ENCODE data around the gene GRK1.

Gene GRK1

DNA sequence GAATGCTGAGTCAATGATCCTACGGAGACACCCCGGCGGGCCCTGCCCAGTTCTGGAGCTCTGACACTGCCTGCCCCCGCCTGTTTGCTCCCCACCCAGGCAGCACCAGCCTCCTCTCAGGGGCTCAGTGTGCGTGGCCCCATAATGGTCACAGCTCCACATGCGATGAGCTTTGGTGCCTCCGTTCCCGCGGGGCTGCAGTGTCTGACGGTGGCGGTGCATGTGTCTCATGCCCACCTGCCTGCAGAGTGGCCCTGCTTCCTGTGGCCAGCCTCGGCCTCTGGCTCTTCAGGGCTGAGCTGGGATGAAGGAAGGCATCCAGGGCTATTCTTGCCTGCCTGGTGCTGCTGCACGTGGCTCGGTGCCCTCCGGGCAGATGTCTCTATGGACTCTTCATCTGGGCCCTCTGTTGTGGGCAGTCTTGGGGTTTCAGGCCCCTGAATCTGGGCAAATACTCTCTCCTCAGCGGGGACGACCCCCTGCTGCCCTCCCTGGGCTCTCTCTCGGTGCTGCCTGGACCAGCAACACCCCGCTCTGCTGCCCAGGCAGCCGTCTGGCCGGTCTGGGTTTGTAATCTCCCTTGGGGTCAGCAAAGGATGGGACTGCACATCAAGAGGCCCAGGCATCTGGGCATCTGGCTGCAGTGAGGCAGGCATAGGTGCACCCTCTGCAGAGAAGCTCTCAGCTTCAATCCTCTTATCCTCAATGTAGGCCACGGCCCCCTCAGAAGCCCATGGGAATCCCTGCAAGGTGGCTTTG lies 72.7 kb downstream of the GRK1 start:
- TF ChIP-seq, protein P1, sequence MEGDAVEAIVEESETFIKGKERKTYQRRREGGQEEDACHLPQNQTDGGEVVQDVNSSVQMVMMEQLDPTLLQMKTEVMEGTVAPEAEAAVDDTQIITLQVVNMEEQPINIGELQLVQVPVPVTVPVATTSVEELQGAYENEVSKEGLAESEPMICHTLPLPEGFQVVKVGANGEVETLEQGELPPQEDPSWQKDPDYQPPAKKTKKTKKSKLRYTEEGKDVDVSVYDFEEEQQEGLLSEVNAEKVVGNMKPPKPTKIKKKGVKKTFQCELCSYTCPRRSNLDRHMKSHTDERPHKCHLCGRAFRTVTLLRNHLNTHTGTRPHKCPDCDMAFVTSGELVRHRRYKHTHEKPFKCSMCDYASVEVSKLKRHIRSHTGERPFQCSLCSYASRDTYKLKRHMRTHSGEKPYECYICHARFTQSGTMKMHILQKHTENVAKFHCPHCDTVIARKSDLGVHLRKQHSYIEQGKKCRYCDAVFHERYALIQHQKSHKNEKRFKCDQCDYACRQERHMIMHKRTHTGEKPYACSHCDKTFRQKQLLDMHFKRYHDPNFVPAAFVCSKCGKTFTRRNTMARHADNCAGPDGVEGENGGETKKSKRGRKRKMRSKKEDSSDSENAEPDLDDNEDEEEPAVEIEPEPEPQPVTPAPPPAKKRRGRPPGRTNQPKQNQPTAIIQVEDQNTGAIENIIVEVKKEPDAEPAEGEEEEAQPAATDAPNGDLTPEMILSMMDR (IDR thresholded peaks at IDR 0.05; ENCODE audit: control insufficient read depth, insufficient read depth, low read depth, low read length, missing control alignments) = no peak
- DNase-seq (ENCODE audit: low read depth) = no peak

DNA sequence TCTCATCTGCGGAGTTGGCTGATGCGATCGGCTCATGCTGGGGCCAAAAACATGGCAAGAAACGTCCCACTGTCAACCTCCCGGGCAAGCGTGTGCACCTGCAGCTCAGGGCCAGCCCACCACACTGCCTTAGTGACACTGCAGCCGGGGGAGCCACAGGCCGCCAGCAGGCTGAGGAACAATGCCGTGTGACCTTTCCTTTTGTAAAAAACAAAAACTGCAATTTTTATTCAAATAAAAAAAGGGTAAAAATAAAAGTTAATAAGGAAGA lies 73.2 kb downstream of the GRK1 start:
- TF ChIP-seq, protein P1 (IDR thresholded peaks at IDR 0.05; ENCODE audit: control insufficient read depth, insufficient read depth, low read depth, low read length, missing control alignments) = no peak
- DNase-seq (ENCODE audit: low read depth) = no peak
- no peak overlapping the region for H3K4me3 ChIP-seq (ENCODE audit: control insufficient read depth, low read depth, low read length)

More for the DNA sequence above, 72.7 kb downstream of the GRK1 start:
- H3K4me3 ChIP-seq (ENCODE audit: control insufficient read depth, low read depth, low read length) = no peak overlapping the region

DNA sequence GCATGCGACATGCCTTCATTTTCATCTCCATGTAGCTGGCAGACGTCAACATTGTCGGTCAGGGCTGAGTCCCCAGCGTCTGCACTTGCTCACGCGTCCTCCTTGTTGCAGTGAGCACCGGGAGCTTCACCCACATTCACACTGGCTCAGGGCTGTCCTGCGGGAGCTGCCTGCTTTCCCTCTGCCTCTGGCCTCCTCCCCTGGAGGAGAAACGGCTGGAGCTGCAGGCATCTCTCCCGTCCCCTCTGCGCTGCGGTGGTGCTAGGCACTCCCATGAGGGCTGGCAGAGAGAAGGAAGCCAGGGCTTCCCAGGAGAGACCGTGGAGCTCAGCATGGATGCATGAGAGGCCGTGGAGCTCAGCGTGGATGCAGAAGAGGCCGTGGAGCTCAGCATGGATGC lies 73.6 kb downstream of the GRK1 start:
- TF ChIP-seq, protein P1 (IDR thresholded peaks at IDR 0.05; ENCODE audit: control insufficient read depth, insufficient read depth, low read depth, low read length, missing control alignments) = no peak
- no peak overlapping the region for H3K4me3 ChIP-seq (ENCODE audit: control insufficient read depth, low read depth, low read length)
- DNase-seq (ENCODE audit: low read depth) = no peak

DNA sequence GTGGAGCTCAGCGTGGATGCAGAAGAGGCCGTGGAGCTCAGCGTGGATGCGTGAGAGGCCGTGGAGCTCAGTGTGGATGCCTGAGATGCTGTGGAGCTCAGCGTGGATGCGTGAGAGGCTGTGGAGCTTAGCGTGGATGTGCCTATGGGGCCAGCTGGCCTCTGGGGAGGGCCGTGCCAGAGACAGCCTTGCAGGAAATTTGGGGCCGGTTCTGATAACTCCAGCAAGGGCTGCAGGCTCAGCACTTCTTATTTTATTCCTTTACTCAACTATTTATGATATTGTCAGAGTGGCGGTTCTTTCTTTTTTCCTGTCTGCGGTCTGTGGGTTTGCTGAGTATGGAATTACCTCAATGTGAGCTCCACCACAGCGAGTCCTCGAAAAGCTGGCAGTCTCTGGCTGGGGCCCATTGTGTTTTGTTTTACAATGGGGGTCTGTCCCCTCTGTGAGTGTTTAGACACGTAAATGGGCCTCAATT lies 74.2 kb downstream of the GRK1 start:
- TF ChIP-seq, protein P1 (IDR thresholded peaks at IDR 0.05; ENCODE audit: control insufficient read depth, insufficient read depth, low read depth, low read length, missing control alignments) = no peak
- H3K4me3 ChIP-seq (ENCODE audit: control insufficient read depth, low read depth, low read length) = no peak overlapping the region
- no peak for DNase-seq (ENCODE audit: low read depth)

DNA sequence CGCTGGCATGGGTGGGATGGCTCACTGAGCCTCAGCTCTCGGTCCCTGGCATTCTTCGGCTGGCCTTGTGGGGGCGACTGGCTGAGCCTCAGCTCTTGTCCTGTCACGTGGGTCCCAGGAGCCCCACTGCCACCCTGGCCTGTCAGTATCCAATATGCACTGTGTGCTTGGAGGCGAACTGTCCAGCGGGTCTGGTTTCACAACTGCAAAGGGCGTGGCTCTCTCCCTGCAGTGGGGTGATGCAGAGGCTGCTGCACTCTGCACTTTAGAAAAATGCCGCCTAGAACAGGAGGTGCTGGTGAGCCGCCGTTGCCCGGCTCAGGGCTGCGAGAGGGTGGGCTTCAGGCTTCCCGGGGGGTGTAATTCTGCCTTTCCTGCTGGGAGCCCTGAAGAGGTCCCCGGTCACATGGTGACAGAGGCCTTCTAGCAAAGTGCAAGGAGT lies 75.0 kb downstream of the GRK1 start:
- H3K4me3 ChIP-seq (ENCODE audit: control insufficient read depth, low read depth, low read length) = no peak overlapping the region
- TF ChIP-seq, protein P1 (IDR thresholded peaks at IDR 0.05; ENCODE audit: control insufficient read depth, insufficient read depth, low read depth, low read length, missing control alignments) = peak; percentile 29
- DNase-seq (ENCODE audit: low read depth) = no peak

DNA sequence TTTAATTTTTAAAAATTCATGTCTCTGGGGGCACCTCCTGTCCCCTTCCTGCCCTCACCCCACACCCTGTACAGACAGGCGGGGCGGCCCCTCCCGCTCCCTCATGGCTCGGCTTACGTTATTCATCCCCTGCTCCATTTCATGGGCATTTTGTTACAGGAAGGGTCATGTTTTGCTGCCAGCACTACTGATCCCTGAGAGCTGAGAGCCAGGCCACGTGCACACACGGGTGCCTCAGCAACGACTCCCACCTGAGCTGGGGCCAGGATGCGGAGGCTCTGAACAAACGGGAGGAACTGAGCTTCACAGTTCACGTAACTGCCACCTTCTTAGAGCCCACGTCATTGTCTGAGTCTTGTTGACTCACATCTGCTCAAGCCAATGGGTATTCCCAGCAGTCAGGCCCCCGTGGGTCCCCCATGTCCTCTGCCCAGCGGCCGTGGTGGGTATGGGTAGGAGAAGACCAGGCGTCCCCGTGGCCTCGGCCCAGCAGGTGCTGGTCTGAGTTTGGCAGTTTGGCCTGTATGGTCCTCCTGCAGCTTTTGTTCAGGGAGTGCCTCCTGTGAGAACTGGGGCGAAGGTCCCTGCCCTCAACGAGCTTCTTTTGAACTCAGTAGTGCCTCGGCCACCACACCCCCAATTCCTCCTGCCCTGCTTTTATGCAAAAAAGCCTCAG lies 75.6 kb downstream of the GRK1 start:
- H3K4me3 ChIP-seq (ENCODE audit: control insufficient read depth, low read depth, low read length) = no peak overlapping the region
- TF ChIP-seq, protein P1 (IDR thresholded peaks at IDR 0.05; ENCODE audit: control insufficient read depth, insufficient read depth, low read depth, low read length, missing control alignments) = no peak
- no peak for DNase-seq (ENCODE audit: low read depth)
